ENCODE results near the gene BICDL1.
A peak's percentile ranks its signal among the peaks of the same experiment; 100 is the strongest.

BICDL1 gene

DNA sequence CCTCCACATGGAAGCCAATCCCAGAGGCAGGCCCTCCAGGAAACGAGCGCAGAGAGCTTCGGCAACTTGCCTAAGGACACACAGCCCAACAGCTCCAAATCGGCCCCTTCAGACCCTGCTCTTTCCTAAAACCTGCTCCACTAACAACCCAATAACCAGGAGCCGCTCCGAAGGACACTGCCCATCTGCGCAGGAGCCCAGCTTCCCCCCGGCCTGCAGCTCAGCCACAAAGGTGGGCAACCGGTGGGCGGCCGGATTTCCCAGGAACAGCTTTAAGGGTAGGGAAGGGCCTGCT lies 114.0 kb downstream of the BICDL1 start:
- no peak for DNase-seq

GRCh38 chr12:120103371-120103770 lies 114.3 kb downstream of the BICDL1 start:
- no peak for DNase-seq

DNA sequence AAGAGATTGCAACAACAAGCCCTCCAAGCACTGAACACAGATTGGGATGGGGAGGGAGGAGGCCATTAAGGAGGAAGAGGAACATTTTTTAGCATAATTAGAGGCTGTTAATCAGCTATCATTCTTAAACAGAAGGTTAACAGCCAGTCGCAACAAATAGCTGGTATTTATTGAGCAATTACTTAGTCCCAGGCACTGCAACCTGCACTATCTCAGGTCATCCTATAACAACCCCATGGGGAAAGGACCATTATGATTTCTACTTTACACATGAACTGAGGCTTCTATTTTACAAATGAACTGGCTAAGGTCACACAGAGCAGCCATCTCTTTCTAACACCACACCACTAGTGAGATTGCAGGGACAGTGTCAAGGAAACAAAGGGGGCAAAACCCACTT lies 117.1 kb downstream of the BICDL1 start:
- DNase-seq, result no peak

GRCh38 chr12:120109570-120110267 lies 120.7 kb downstream of the BICDL1 start:
- DNase-seq, result no peak

- peak; percentile 68 for DNase-seq
Measured at GRCh38 chr12:120110550-120111501, 121.8 kb downstream of the BICDL1 start.

- no peak for DNase-seq
Measured at GRCh38 chr12:120115066-120115465, 126.0 kb downstream of the BICDL1 start.

- DNase-seq, result peak; percentile 75
Measured at GRCh38 chr12:120115692-120116440, 126.8 kb downstream of the BICDL1 start.

DNA sequence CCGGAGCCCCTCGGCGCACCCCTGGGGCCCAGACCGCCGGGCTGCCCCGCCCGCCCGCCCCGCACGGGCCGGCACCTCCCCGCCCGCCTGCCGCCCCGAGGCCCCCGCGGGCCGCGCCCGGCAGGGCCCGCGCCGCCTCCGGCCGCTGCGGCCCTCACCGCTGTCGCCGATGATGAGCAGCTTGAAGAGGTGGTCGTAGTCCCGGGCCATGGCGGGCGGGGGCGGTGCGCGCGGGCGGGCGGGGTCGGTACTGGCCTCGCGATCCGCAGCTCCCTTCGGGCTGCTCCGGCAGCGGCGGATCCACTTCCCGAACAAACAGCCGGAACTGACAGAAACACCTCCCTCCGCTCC lies 127.4 kb downstream of the BICDL1 start, which contains the start of gene RAB35:
Gene RAB35 (minus strand): TSS at position 313 of the 351 bp plus-strand sequence. CDS start 103 bp downstream, at position 210.
- DNase-seq, result no peak

GRCh38 chr12:120116792-120117651 lies 128.0 kb downstream of the BICDL1 start:
- DNase-seq, result peak; percentile 97

DNA sequence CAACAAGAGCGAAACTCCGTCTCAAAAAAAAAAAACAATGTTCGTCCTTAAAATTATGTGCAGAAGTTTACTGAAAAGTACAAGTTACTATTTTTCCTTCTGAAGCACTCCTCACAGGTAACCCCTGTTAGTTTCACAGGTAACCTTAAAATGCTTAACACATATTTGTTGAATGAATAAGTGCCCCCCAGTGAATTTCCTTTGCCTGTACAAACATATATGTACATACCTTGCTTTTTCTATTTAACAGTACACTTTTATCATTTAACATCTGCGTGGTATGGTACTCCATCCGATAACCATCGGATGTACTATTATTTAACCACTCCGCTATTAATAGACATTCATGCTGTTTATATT lies 128.9 kb downstream of the BICDL1 start:
- DNase-seq, result no peak

DNA sequence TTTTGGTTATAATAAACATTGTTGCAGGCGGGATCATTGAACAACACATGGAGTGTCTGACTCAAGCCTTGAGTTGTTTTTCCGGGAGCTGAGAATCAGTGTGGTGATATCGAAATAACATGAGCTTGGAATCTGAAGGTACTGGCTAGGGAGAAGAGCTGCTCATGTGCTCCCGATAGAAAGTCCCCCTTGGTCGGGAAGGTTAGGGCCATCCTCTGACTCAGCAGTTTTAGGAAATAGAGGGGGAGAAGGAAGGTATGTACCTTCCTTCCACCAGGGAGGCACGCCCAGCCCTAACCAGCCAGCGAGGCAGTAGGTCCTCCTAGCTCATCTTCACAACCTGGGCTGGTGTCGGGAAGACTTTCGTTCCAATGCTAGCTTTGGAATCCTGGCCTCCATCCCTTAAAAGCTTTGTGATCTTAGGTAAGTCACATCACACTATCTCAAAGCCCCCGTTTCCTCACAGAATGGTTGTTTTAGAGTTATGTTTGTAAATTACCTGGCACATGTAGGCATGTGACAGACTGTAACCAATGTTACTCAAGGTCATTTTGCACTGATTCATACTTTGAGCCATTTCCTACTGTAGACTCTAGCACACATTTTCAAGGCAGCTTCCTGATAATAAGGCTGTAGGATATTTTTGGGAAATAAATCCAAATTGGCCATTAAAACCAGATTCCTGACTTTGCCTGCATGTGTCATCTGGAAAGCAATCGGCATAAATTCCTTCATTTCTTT lies 129.5 kb downstream of the BICDL1 start:
- DNase-seq, result no peak

DNA sequence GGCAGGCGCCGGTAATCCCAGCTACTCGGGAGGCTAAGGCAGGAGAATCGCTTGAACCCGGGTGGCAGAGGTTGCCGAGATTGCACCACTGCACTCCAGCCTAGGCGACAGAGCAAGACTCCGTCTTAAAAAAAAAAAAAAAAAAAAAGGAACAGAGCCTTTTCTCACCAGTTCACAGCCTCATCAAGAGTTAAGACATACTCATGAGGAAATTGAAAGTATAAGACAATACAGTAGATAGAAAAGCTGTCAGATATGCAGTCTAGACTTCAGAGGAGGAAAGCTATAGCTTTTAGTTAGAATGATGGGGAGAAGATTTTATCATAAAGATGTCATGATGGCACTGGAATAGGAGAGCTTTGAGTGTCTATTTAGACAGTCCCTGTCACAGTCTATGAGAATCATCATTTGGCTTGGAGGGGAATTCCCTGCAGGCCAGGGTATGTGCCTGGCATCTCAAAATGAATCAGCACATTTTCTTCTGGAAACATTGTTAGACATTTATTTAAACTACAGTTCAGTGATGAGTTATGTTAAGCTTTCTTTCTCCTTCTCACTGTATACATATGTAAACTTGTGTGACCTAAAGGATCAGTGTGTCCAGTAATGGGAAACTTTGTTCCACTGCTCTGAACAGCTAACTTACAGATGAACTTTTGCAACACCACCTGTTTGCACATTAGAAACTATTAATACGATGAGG lies 130.4 kb downstream of the BICDL1 start:
- no peak for DNase-seq

GRCh38 chr12:120121343-120121742 lies 132.3 kb downstream of the BICDL1 start:
- DNase-seq, result no peak

DNA sequence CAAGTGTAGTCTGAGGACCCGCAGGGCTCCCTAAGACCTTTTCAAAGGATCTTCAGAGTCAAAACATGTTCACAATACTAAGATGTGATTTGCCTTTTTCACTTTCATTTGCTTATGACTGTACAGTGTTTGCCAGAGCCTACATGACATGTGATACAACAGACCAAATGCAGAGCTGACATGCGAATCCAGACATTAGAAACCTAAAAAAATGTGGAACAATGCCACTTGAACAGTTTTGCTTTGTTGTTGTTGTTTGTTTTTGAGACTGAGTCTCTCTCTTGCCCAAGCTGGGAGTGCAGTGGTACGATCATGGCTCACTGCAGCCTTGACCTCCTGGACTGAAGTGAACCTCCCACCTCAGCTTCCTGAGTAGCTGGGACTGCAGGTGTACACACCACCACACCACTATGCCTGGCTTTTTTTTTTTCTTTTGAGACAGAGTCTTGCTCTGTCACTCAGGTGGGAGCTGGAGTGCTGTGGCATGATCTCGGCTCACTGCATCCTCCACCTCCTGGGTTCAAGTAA lies 132.8 kb downstream of the BICDL1 start:
- no peak for DNase-seq

- DNase-seq, result no peak
Measured at GRCh38 chr12:120125029-120125428, 136.0 kb downstream of the BICDL1 start.

- no peak for DNase-seq
Measured at GRCh38 chr12:120125792-120126634, 137.0 kb downstream of the BICDL1 start.

- peak; percentile 50 for DNase-seq
Measured at GRCh38 chr12:120126635-120127005, 137.6 kb downstream of the BICDL1 start.

GRCh38 chr12:120130011-120130410 lies 141.0 kb downstream of the BICDL1 start:
- no peak for DNase-seq

DNA sequence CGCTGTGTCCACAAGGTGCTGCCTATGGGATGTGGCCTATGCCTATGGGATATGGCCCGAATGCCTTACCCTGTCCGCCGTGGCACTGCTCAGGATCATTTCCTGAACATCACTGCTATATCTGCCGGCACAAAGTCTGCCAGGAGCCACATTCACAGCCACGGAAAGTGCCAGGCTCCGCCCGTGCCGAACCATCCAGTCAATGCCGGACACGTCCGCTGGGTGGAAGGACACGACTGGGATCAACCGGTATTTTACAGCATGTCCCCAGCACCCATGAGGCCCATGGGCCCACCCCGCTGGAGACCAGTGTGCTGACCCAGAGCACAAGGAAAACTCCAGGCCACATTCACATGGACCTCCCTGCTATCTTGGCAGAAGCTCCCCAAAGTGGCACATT lies 142.1 kb downstream of the BICDL1 start:
- DNase-seq, result no peak
